8988T (cell line): Measurements from ENCODE around the gene SORCS3.

Source experiments
- DNase-seq: peaks from one replicate; pipeline ENCODE4 v3.0.0; 2011

The SORCS3 gene

GRCh38 chr10:104641187-104641936 is at the start of gene SORCS3:
SORCS3 (plus strand) TSS chr10:104641290.
- DNase-seq = no peak

GRCh38 chr10:104591441-104591840 is 49.6 kb upstream of the SORCS3 start:
- no peak for DNase-seq

GRCh38 chr10:104601166-104601565 is 39.9 kb upstream of the SORCS3 start:
- DNase-seq = no peak

DNA sequence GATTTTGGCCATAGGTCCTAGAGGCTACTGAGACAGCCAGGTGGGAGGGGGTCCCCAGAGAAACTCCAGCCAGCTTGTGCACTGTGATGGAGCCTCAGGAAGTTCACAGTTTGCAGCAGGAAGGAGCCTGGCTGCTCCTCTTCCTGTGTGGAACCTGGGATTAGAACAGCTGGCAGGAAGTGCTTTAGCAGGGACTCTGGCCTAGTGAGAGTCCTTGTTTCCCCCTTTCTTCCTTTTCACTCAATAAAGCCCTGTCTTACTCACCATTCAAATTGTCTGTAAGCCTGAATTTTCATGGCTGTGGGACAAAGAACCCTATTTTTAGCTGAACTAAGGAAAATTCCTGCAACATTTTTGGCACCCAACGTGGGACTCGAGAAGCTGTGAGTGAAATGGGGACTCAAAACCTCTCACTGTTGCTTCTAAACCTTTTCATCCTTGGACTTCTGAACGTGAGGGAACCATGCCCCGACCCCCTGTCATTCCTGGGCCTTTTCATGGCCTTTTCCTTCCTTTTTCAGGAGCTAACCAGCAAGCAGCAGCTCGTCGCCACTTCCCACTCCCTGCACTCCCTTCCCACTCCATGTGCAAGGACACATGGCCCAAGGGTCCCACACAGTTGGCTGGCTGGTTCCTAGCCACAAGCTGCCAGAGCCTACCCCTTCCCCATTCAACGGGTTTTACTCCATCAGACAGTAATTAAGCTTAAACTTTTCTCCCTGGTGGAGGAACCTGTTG is 32.8 kb upstream of the SORCS3 start:
- no peak for DNase-seq

DNA sequence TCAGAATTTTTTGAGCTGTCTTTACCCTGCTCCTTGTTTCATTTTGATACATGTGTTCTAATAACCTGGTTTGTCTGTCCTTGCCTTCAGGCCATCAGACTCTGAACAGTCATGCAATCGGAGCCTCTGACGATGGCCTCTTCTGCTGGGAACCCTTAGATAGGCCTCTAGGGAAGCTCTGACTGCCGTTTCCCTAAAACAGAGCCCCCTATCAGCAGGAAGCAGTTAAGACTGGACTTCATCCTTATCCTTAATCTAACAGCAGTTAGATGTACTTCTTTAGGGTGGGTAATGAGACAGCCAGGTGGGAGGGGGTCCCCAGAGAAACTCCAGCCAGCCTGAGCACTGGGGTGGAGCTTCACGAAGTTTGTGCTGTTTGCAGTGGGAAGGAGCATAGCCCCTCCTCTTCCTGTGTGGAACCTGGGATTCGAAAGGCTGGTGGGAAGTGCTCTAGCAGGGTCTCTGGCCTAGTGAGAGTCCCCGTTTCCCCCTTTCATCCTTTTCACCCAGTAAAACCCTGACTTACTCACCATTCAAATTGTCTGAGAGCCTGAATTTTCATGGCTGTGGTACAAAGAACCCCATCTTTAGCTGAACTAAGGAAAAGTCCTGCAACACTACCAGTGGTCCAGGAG is 28.4 kb upstream of the SORCS3 start:
- DNase-seq = no peak

DNA sequence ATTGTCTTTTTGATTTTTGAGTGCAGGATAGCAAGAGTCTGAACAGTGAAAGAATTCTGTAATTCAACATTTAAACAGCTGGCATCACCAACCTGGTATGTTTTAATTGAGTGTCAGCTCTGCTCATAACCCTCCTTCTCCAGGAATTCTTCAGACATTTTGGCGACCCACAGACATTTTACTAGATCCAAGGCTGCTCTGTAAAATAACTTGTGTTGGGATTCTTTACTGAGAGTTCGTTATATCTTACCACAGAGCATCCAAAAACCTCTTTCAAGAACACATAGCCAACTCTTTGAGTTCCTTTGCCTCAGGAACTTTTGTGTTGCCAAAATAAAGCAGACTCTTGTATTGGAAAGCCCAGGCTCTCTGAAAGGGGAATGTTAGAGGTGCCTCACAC is 27.7 kb upstream of the SORCS3 start:
- DNase-seq = no peak

DNA sequence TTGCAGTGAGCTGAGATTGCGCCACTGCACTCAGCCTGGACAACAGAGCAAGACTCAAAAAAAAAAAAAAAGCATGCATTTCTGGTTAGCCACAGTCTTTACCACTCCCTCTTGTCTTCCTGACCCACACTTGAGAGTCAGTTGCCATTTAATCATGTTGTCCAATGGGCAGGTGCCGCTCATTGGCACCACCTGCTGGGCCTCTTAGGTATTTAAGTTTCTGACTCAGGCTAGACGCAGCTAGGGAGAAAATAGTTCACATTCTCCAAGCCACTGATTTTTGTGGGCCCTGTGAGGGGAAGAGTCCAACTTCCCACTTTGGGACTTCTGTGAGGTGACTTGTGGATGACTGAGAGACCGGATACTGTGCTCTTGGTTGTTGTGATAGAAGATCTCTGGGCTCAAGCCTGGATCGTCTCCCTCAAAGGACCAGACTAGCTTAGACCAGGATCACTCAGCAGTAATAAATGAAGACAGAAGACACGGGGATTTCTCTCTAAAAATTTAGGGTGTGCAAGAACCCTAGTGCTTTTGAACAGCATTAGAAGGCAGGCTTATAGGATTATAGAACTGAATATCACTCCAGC is 26.8 kb upstream of the SORCS3 start:
- no peak for DNase-seq

GRCh38 chr10:104615136-104615535 is 26.0 kb upstream of the SORCS3 start:
- DNase-seq = no peak

DNA sequence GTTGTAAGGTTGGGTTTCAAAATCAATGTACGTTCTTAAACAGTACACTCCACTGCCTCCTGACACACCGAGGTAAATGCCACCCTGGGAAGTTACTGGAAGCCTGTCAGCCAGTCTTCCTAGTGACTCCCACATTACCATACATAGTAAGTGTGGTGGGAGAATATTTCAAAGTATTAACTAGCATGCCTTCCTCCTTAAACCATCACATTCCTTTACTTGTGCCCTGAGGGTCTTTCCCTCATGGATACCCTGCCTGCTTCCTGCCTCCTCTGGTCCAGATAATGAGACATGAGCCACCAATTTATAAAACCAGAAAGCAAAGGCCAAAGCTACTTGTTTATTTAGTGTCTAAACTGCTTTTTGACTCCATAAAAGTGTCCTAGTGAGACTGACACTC is 23.3 kb upstream of the SORCS3 start:
- DNase-seq = no peak

DNA sequence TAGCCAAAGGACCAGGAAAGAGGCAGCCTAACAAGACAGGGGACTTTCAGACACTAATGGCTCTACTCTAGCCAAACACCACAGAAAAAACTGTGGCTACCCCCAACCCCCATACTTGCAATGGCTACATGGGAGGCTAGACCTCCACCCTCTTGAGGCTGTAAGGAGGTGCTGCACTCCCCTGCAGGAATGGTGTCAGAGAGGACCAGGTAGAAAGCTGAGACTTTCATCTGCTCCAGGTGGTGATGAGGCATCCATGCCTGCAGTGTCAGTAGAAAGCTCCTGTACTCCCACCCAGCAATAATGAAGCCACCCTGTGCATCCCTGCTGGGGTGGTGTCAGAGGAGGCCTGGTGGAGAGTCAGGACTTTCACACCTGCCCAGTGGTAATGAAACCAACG is 18.9 kb upstream of the SORCS3 start:
- DNase-seq = no peak

DNA sequence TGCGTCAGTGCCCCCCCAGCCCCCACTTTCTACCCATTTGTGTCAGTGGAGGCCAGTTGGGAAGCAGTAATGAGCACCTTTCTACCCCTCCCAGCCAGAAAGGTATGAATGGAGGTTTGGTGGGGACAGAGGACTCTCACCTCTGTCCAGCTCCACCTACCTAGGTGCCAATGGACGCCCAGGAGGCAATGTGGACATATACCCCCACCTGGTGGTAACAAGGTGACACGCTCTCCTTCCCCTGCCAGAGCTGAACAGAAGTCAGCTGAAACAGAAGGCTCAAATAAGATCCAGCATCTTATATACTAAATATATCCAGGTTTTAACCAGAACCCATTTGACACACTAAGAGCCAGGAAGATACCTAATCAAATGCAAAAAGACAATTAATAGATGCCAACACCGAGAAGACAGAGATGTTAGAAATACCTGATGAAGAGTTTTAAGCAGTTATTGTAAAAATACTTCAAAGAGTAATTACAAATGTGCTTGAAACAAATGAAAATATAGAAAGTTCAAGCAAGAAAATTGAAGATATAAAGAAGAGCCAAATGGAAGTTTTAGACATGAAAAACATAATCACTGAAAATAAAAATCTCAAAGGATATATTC is 18.4 kb upstream of the SORCS3 start:
- peak; percentile 43 for DNase-seq

DNA sequence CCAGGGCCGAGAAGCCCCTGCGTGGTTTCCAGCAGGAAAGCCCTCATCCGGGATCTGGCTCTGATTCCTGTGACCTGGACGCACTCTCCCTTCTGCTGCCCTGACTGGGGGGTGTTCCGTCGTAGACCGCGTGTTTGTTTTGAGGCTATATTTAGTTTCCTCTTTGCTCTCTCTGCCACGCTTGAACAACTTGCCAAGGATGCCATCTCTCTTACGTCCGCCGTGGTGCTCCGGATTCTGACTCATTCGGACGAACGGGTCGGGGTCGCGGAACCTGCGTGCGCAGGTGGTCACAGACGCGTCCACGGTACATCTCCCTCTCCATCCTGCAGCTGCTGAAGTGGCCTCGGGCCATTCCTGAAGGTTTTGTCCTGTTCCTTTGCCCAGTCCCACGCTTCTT is 10.4 kb upstream of the SORCS3 start:
- DNase-seq = no peak

GRCh38 chr10:104631946-104632345 is 9.1 kb upstream of the SORCS3 start:
- no peak for DNase-seq

- no peak for DNase-seq
Observed at GRCh38 chr10:104638861-104639589, 2.1 kb upstream of the SORCS3 start.

- DNase-seq = no peak
Observed at GRCh38 chr10:104639590-104640338, 1.3 kb upstream of the SORCS3 start.

DNA sequence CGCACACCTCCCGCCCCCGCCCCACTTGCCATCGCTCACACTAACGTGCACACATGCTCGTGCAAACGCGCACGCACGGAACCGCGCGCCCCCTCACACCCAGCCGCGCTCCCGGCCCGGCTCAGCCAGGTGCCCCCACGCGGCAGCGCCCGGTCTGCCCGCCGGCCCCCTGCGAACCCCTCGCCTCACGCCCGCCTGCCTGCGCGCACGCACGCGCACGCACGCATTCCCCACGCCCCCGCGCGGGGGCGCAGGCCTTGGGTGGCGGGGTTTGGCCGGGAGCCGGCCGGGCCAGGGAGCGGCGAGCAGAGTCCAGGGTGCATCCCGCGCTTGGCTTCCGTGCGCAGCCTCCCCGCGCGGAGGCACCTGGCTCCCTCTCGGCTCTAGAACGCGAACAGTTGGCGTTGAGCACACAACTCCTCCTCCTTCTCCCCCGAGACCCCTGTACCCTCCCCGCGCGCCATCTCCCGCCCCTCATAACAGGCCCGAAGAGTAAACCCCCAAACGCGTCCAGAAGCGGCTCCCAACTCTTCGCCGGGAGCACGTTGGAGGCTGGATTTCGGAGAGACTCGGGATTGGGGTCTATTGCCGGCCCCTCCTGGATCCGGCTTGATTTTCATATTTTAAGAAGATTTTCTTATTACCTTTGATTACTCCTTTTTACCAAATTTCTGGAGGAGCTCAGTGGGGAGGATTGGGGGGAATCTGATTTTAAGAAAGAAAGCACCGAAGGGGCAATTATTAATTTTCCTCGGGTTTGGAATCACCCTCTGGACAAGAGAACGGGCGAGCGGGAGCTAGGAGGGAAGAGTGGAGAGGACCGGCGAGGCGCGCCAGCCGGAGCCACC is 527 bp upstream of the SORCS3 start:
- no peak for DNase-seq

- no peak for DNase-seq
Observed at GRCh38 chr10:104641937-104642657, 1.0 kb downstream of the SORCS3 start.

- no peak for DNase-seq
Observed at GRCh38 chr10:104642658-104643302, 1.7 kb downstream of the SORCS3 start.

DNA sequence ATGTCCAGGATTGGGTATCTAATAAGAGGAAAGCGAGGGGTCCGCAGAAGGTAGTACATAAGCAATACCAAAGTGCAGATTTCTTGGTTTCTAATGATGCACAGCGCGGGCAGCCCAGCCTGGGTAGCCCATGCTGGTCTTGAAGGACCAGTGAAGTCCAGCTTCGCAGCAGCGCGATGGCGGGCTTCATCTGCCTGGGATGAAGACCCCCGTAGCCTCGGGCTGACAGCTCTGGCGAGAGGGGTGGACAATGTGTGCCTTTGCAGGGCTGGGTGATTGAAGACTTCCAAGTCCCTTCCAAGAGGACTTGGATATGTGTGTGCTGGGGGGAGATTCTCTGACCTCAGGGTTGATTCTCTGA is 2.2 kb downstream of the SORCS3 start:
- no peak for DNase-seq

GRCh38 chr10:104646146-104646545 is 5.1 kb downstream of the SORCS3 start:
- DNase-seq = no peak
